K562 (cell line): ENCODE data around the gene SYNGR3. TPM values are rescaled to one million over a fixed set of nuclear protein-coding genes. Genes with fewer than 3 reads are reported as not detected.

Experiments
- ETV6 ChIP-seq, 3 experiments: fragments of 150-350 bp in 1 of 3; sonication (generic) in 1 of 3; formaldehyde crosslinking in 1 of 3; IDR thresholded peaks; 2 replicates each; pipeline versions ENCODE4 v1.6.1 to v1.8.0; 2014 to 2022; ENCODE audit warnings: borderline replicate concordance in 2 of 3, low read depth in 2 of 3, antibody characterized with exemption in 1 of 3, low read length in 1 of 3, mild to moderate bottlenecking in 1 of 3, missing genetic modification reagents in 1 of 3
- GTF3C2 ChIP-seq: IDR thresholded peaks from 3 replicates; pipeline ENCODE4 v1.6.1; 2011; ENCODE audit warnings: borderline replicate concordance, mild to moderate bottlenecking, moderate library complexity; ENCODE audit not compliant: insufficient read length; ENCODE audit errors: extremely low read depth
- KAT2B ChIP-seq: IDR thresholded peaks from one replicate; pipeline ENCODE4 v1.6.1; 2012; ENCODE audit warnings: low read depth, mild to moderate bottlenecking, control low read depth, inconsistent platforms, low read length, moderate library complexity
- MCM5 ChIP-seq: fragments of 450-650 bp; IDR thresholded peaks from 2 replicates; pipeline ENCODE4 v1.6.1; 2016; ENCODE audit warnings: low read depth
- NR4A1 ChIP-seq, 2 experiments: fragments of 250-450 bp in 1 of 2; fragments of 450-650 bp in 1 of 2; sonication (Bioruptor Pico) in 1 of 2; IDR thresholded peaks; 2 replicates each; pipeline versions ENCODE4 v1.4.0 to v1.6.1; 2016 to 2020; ENCODE audit warnings: mild to moderate bottlenecking in 2 of 2, missing compliant biosample characterization in 1 of 2, missing genetic modification characterization in 1 of 2, moderate library complexity in 1 of 2
- PCBP1 ChIP-seq: fragments of 200-400 bp; formaldehyde crosslinking; IDR thresholded peaks from 2 replicates; pipeline ENCODE4 v1.6.1; 2018; ENCODE audit warnings: mild to moderate bottlenecking, low read depth, low read length; ENCODE audit not compliant: poor library complexity, severe bottlenecking
- PCBP2 ChIP-seq: fragments of 200-400 bp; formaldehyde crosslinking; IDR thresholded peaks from 2 replicates; pipeline ENCODE4 v1.6.1; 2018; ENCODE audit warnings: low read length, low read depth, mild to moderate bottlenecking, moderate library complexity; ENCODE audit not compliant: poor library complexity, severe bottlenecking
- PURB ChIP-seq: sonication (generic); formaldehyde crosslinking; IDR thresholded peaks from 2 replicates; pipeline ENCODE4 v1.9.0; 2021; ENCODE audit warnings: low read depth, mild to moderate bottlenecking, missing genetic modification reagents
- RERE ChIP-seq: sonication (generic); formaldehyde crosslinking; IDR thresholded peaks from 2 replicates; pipeline ENCODE4 v1.8.0; 2023; ENCODE audit warnings: missing genetic modification reagents, mild to moderate bottlenecking, borderline replicate concordance
- SREBF1 ChIP-seq: fragments of 150-350 bp; IDR thresholded peaks from 2 replicates; pipeline ENCODE4 v1.6.1; 2014; ENCODE audit warnings: antibody characterized with exemption, low read depth, low read length, borderline replicate concordance
- TCF3 ChIP-seq: sonication (generic); formaldehyde crosslinking; IDR thresholded peaks from 2 replicates; pipeline ENCODE4 v1.4.0; 2020; ENCODE audit warnings: mild to moderate bottlenecking, missing genetic modification reagents
- ZNF134 ChIP-seq: fragments of 250-450 bp; sonication (Bioruptor Pico); conservative IDR thresholded peaks from 2 replicates; pipeline ENCODE4 v1.4.0; 2020
- ZNF507 ChIP-seq: conservative IDR thresholded peaks from 2 replicates; pipeline ENCODE4 v1.6.1; 2017; ENCODE audit warnings: missing genetic modification characterization, missing compliant biosample characterization
- ZNF586 ChIP-seq: fragments of 450-650 bp; formaldehyde crosslinking; conservative IDR thresholded peaks from 2 replicates; pipeline ENCODE4 v1.4.0; 2020; ENCODE audit warnings: mild to moderate bottlenecking, moderate library complexity
- polyA plus RNA-seq, 8 experiments: library from polyadenylated mRNA; depleted of rRNA in 4 of 8; stranded (reverse) in 5 of 8; unstranded in 3 of 8; fragments of >200 nt; fragmentation: Nextera tagmentation in 2 of 8; fragmentation: Illumina TruSeq in 1 of 8; extraction: Ambion mirVana in 2 of 8; extraction: Trizol in 1 of 8; gene quantifications; 2 replicates each; pipeline versions ENCODE4 v1.2.1 to v1.2.3, GENCODE V29; 2011 to 2014; ENCODE audit warnings: inconsistent platforms in 1 of 8, missing spikeins in 1 of 8
- total RNA-seq, 7 experiments: library from RNA; depleted of rRNA in 6 of 7; stranded (reverse); fragments of >200 nt in 6 of 7; fragmentation: Illumina TruSeq in 2 of 7; extraction: Trizol in 2 of 7; gene quantifications; 2 replicates each; pipeline versions ENCODE4 v1.2.1 to v1.2.3, GENCODE V29; 2011 to 2021; ENCODE audit warnings: low replicate concordance in 1 of 7
- TF ChIP-seq, protein P1 (sequence below), 2 experiments: IDR thresholded peaks in 1 of 2; conservative IDR thresholded peaks in 1 of 2; 2 replicates each; pipeline ENCODE4 v1.6.1; 2016; ENCODE audit warnings: low read depth in 2 of 2, mild to moderate bottlenecking in 1 of 2, missing compliant biosample characterization in 1 of 2, missing genetic modification characterization in 1 of 2, moderate library complexity in 1 of 2

Gene SYNGR3
- total and polyA plus RNA-seq, 9 of the 15 experiments (the other 6 are each of a cell fraction or from before 2014, with no cell fraction given) = 3.7 to 69.2 (median 36.3) TPM

- no peak for TF ChIP-seq ETV6 (IDR thresholded peaks at IDR 0.05; ENCODE audit: borderline replicate concordance in 1 of 2, low read depth in 2 of 2, low read length in 1 of 2)
- no peak for TF ChIP-seq ETV6 (CRISPR knock-in tag; IDR thresholded peaks at IDR 0.05; ENCODE audit: borderline replicate concordance)
- no peak for TF ChIP-seq MCM5
- TF ChIP-seq KAT2B = no peak
- TF ChIP-seq ZNF134 (CRISPR knock-in tag) = no peak
- TF ChIP-seq GTF3C2 = no peak
- no peak for TF ChIP-seq PCBP2
- TF ChIP-seq ZNF507 (tag) = no peak
- no peak for TF ChIP-seq PCBP1
- no peak for TF ChIP-seq ZNF586 (CRISPR knock-in tag)
- TF ChIP-seq TCF3 = no peak
- TF ChIP-seq, protein P1, sequence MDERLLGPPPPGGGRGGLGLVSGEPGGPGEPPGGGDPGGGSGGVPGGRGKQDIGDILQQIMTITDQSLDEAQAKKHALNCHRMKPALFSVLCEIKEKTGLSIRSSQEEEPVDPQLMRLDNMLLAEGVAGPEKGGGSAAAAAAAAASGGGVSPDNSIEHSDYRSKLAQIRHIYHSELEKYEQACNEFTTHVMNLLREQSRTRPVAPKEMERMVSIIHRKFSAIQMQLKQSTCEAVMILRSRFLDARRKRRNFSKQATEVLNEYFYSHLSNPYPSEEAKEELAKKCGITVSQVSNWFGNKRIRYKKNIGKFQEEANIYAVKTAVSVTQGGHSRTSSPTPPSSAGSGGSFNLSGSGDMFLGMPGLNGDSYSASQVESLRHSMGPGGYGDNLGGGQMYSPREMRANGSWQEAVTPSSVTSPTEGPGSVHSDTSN (CRISPR knock-in tag; IDR thresholded peaks at IDR 0.05; ENCODE audit: low read depth) = no peak
- TF ChIP-seq, protein P1 (tag; conservative IDR thresholded peaks at IDR 0.05; ENCODE audit: low read depth) = 0 out of 2 replicates have a peak, but pooled peaks have one; percentile 15
- no peak for TF ChIP-seq PURB (CRISPR knock-in tag)
- TF ChIP-seq NR4A1 (CRISPR knock-in tag; IDR thresholded peaks at IDR 0.05) = no peak
- peak; percentile 87 for TF ChIP-seq NR4A1 (tag; IDR thresholded peaks at IDR 0.05)
- no peak for TF ChIP-seq RERE (CRISPR knock-in tag)
- no peak for TF ChIP-seq SREBF1
Observed at GRCh38 chr16:1993731-1994131, 4.0 kb downstream of the SYNGR3 start (continued).
